ENCODE data around the gene GPER1.

The GPER1 gene

DNA sequence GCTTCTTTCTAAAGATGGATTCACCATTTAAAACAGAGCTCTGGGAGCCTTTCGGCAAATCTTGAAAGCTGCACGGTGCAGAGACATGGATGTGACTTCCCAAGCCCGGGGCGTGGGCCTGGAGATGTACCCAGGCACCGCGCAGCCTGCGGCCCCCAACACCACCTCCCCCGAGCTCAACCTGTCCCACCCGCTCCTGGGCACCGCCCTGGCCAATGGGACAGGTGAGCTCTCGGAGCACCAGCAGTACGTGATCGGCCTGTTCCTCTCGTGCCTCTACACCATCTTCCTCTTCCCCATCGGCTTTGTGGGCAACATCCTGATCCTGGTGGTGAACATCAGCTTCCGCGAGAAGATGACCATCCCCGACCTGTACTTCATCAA is 3.7 kb downstream of the GPER1 start:
- DNase-seq = no peak

DNA sequence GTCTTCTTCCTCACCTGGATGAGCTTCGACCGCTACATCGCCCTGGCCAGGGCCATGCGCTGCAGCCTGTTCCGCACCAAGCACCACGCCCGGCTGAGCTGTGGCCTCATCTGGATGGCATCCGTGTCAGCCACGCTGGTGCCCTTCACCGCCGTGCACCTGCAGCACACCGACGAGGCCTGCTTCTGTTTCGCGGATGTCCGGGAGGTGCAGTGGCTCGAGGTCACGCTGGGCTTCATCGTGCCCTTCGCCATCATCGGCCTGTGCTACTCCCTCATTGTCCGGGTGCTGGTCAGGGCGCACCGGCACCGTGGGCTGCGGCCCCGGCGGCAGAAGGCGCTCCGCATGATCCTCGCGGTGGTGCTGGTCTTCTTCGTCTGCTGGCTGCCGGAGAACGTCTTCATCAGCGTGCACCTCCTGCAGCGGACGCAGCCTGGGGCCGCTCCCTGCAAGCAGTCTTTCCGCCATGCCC is 4.3 kb downstream of the GPER1 start:
- no peak for DNase-seq

DNA sequence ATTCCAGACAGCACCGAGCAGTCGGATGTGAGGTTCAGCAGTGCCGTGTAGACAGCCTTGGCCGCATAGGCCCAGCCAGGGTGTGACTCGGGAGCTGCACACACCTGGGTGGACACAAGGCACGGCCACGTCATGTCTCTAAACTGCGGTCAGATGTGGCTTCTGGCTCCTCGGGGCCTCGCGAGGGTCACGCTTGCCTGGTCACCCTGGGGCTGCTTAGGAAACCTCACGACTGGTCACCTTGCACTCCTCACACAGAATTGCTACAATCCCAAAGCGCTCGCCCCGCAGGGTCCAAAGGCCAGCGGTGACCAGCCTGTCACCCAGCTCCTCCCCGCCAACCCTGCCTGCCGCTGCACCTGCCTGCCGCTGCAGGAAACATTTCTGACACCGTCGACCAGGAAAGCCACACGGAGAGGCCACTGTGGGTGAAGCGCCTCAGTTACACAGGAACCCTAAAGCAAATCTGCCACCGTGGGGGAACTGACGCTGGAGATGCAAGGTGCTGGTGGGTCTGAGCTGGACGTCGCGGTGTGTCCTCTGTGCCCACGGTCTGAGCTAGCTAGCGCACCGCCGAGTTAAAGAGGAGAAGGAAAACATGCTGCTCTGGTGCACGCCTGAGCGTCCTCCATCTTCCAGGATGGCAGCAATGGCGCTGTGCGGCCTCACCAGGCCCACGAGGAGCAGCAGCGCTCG is 5.0 kb downstream of the GPER1 start:
- DNase-seq = no peak

DNA sequence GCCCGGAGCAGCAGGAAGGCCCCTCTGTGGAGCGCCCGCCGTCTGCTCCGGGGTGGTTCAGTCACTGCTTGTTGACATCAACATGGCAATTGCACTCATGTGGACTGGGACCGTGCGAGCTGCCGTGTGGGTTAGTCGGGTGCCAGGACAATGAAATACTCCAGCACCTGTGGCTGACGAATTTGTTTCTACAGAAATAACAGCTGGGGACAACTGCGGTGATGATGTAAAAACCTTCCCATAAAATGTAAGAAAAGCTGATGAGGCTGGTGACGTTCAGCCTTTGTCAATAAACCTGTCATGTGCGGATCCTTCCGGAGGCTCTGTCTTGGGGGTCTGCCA is 5.6 kb downstream of the GPER1 start:
- no peak for DNase-seq

DNA sequence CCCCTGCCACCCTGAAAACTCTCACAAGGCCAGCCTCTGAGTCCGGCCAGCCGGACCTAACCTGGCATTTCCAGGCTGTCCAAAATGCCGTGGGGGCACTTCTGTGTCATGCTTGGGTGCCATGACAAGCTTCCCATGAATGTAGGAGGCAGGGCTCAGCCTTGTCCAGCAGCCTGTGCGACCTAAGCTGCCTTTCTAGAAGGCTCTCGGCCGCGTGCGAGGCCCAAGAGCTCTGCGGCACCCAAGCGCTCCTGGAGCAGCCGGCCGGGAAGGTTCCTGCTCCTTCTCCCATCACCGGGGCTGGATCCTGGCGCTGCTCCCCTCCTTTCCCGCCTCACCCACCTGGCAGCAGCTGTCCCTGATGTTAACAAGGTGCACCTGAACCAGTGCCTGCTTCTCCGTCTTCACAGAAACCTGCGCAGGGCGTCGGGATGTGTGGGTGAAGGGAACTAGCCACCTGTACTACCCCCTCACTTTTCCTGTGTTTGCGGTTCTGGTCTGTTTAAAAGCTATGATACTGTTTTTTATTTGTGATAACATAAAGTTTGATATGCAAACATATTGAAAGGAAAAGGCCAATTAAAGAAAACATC is 6.1 kb downstream of the GPER1 start:
- DNase-seq = no peak

DNA sequence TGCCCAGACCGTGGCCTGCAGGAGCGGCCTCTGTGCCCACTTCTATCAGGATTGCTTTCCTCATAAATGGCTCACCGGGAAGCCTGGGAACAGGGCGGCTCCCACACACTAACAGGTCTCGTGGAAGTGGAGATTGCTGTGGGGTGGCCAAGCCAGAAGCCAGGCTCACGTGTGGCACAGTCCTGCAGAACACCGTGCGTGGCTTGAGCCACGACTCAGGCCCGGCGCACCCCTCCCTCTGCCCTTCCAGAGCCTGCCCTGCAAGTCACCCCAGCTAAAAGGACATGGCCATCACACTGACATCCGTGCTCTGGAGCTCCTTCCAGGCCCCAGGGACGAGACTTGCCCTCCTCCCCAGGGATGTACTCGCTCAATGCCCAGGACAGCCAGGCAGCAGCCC is 7.0 kb downstream of the GPER1 start:
- DNase-seq = no peak

DNA sequence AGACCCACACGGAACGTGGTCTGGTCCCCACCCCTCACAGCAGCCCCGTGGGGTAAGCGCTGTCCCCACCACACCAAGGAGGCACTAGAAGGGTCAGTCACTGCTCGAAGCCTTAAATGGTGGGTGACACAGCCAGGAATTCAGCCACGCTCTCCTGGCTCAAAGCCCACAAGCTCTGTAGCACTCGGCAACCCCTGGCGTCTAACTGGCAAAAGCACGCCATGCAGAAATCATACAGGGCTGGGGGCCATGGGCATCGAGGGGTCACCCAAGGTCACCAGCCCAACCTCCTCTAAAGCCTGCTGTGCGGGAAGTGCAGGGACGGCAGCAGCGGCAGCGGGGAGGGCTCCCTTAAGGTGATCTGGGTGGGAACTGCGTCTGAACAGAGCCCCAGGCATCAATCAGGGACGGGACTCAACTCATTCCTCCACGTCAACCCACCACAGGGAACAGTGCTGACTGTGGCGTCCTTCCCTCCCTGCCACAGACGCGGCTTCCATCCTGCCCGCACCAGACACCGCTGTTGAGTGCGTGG is 7.8 kb downstream of the GPER1 start:
- no peak for DNase-seq

DNA sequence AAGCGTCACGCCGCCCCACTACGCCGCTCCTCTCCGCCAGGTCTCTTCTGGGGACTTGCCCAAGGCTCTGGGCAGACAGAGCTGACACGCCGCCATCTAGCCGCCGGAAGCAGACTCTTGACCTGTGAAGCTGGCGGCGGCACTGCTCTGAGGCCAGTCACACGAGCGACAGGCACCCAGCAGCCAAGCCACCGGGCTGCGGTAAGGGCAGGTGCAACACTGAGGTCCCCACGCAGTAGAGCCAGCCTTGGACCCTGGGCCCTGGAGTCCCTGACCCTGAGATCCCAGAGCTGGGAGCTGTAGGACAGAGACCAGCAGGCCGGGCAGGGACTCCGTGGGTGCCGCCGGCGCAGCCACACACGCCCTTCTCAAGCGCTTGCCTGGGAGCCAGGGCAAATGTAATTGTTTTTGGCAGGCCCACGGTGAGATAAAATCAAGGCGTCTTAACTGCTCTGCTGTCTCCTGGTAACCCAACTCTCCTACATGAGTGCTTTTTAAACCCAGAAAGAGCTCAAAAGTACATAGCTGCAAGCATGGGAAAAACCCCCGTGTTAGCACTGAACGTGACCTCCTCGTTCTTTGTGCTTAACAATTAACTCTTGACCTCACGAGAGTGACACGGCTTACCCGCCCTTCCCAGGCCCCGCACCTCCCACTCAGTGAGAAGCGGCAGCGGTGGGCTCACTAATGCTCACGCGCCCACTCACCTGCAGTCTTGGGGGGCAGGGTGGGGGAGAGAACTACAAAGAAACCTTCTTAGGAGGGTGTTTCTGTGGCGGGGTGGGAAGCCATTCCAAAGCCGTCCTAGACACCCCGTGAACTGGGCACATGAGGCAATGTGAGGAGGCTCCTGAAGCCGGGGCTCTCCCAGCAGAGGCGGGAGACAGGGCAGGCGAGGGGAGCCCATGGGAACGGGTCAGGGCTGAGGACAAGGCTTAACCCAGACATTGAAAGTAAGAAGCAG is 8.5 kb downstream of the GPER1 start:
- no peak for DNase-seq

DNA sequence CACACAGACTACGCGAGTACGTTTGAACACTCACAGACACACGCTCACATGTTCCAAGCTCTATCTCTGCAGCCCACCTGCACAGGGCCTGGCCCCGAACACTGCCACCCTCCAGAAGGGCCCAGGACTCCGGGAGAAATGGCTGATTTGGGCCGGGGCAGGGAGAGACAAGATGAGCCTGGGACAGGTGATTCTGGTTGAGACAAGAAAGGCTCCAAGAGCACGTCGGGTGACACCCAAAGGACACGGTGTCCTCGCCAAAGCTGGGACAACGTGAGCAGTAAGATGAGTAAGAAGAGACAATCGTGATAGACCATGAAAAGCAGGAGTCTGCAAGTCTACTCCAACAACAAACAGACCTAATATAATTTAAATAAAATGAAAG is 9.2 kb downstream of the GPER1 start:
- no peak for DNase-seq

DNA sequence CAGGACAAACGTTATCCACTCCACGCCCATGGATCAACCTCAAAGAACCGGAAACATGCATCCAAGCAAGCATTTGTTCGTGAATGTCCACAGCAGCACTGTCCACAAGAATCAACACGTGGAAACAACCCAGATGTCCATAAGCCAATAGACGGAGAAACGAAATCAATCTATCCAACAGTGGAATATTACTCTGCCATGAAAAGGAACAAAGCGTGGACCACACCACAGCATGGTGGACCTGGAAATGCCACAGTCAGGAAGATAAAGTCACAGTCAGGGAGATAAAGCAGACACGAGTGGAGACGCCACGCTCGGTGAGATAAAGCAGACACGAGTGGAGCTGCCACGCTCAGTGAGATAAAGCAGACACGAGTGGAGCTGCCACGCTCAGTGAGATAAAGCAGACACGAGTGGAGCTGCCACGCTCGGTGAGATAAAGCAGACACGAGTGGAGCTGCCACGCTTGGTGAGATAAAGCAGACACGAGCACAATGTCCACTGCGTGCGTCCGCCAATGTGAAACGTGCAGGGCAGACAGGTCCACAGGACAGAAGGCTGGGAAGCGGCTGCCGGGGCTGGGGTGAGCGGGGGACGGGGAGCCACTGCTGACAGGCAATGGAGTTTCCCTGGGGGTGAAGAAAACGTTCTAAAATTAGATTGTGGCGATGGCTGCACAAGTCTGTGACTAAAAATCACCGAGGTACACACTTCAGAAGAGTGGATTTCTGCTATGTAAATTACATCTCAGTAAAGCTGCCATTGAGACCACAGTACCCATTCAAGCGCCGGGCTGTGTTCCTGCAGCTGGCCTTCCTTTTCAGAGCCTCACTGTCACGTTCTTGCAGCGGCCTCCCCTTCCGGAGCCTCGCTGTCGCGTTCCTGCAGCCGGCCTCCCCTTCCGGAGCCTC is 10.6 kb downstream of the GPER1 start:
- DNase-seq = no peak

DNA sequence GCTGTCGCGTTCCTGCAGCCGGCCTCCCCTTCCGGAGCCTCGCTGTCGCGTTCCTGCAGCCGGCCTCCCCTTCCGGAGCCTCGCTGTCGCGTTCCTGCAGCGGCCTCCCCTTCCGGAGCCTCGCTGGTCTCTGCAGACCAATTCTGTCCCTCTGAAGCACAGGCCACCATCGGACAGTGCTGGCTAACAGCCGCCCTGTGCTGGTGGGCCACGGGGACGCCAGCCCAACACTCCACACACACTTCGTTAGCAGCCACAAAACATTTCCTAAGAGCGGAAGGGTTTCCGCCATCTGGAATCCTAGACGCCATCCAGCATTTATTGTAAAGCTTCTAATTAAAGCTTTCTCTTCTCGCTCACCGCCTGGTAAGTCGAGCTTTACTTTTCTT is 11.2 kb downstream of the GPER1 start:
- DNase-seq = no peak

DNA sequence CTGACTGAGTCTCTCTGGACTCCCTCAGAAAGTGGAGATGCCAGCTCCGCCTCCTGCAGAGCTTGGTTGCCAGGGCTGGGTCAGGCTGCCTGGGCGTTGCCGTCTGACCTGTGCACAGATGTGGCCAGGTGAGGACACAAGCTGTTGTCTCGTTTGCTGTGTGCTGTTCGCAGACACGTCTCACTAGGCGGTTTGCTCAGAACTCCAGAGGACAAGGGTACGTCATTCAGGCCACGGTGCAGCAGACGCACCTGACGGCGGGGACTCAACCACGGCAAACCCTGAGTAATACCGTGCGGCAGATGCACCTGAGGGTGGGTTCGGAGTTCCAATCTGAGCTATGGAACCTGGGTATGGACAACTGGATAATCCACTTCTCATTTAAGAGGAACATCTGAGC is 11.7 kb downstream of the GPER1 start:
- DNase-seq = no peak

DNA sequence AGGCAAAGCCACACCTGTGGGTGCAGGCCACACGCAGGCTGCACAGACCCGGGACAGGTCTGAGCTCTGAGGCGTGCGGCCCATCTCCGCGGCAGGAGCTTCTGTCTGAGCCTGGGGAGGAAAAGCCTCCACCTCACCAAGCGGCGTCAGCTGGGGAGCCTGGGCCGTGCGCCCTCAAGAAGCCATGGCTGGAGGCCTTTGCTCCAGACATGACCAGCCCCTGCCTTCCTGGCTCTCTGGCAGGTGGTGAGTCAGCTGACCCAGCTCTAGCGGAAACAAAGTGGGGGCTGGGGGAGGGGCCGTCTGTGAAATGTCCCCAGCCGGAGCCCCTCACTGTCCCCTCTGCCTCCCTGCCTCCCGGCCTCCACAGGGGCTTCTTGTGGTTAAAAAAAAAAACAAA is 12.5 kb downstream of the GPER1 start:
- DNase-seq = no peak

DNA sequence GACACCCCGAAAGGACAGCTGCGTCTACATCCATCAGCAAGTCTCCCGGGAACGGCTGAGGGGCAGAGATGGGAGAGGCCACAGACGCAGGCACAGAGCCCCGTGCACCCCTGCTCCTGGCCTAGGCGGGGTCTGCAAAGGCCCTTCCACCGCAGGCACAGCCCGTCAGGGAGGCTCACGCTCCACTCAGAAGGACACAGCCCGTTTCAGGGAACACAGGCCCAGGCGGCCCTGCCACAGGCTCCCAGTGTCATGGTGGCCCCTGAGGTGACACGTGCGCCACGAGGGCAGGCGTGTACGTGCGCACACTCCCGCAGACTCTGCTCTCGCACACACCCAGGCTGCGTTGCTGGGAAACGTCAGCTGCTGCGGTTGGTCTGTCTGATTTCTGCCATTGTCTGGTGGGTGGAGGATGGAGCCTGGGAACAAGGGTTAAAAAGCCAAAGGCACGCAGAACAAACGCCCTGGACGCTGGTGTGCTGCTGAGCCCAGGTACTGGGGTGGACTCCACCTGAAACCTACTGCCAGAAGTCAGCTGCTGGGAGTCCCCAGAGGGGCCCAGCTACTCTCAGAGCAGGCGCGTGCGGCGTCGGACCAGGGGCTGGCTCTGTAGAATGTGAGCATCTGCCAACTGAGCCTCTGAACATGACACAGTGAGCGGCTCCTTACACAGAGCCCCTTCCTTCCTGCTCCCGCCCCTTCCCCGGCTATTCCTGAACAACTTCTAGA is 13.1 kb downstream of the GPER1 start:
- no peak for DNase-seq

DNA sequence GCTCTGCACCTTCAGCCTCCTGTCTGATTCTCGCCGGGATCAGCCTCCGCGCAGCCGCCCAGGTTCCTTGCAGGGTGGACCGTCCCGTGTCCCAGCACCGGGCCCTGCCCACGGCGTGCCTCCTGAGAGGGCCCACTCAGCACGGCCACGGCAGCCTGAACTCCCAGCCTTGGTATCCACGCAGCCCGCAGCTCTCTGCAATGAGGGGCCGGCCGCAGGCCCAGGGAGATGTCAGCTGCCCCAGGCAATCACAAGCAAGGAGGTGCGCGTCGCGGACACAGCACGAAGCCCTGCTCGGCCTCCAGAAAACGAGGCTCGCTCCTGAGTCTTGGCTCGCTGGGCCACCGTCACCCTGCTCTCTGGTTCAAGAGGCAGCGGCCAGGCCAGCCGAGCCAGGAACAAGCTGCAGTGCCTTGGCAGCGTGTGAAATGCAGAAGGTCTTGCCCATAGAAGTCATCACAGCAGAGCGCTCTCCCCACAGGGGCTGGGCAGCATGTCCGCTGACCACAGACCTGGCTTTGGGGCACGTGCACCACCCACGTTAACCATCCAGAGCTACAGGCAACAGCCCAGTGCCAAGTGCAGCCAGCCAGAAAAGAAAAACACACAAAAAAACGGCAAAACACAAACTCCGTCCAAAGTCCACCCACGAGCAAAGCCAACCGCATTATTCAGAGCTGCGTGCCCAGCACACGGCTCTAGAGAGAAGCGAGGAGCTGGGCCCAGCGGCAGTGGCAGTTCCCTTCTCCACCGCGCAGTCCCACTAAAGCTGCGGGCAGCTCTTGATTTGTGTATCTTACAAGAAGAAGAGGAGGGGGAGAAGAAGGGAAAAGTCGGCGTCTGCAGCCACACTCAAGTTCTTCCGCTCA is 13.9 kb downstream of the GPER1 start:
- no peak for DNase-seq

DNA sequence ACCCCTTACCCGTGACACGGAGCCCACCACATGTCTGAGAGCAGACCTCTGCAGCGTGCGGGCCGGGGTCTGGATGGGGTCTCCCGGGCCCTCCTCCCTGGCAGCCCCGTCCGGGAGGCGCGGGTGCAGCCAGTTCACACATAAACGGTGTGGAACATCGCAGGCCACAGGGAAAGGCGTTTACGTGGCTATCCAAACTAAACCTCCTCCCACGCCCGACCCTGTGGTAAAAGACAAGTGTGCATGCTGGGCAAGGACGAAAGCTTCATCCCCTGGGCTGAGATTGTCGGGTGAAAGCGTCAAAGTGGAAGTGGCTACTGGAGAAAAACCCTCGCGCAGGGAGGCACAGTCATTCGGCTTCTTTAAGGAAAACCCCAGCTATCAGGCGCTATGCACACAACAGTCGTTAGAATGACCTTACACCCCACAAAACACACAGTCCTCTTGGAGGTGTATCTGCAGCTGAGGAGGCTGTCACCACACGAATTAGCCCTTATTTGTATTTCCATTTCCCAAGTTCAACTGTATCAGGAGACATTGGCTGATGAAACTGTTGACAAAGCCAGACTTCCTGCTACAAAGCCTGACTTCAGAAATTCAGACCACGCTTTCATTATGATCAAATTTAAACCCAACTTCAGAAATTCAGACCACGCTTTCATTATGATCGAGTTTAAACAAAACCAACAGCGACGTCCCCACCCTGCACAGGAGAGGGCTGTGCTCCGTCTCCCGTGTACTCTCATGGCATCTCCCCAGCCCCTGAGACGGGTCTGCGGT is 15.3 kb downstream of the GPER1 start:
- no peak for DNase-seq

DNA sequence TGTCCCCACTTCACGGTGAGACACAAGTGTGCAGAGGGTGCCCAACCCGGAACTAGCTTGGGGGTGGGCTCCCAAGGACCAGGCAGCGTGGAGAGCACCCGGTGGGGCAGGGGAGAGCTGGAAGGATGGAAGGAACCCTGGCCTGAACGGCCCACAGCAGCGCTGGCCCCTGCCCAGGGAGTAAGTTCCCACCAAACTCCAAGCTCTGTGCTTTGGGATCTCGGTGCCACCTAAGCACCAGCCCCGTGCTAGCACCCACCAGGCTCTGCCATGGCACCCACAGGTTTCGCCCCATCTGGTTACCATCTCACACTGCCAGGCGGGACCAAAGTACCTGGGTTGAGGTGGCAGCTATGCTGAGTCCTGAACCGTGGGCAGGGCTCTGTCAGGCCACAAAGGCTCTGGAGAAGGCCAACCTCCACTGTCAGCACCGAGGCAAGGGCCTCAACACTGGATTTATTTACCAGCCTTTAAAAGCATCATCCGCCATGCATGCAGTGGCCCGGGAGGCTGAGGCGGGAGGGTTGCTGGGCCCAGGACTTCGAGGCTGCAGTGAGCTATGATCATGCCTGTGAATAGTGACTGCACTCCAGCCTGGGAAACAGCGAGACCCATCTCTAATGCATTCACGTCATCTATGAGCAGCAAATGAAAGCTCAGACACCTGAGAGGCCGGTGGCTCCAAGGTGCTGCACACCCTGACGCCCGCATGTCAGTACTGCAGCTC is 16.0 kb downstream of the GPER1 start:
- no peak for DNase-seq

DNA sequence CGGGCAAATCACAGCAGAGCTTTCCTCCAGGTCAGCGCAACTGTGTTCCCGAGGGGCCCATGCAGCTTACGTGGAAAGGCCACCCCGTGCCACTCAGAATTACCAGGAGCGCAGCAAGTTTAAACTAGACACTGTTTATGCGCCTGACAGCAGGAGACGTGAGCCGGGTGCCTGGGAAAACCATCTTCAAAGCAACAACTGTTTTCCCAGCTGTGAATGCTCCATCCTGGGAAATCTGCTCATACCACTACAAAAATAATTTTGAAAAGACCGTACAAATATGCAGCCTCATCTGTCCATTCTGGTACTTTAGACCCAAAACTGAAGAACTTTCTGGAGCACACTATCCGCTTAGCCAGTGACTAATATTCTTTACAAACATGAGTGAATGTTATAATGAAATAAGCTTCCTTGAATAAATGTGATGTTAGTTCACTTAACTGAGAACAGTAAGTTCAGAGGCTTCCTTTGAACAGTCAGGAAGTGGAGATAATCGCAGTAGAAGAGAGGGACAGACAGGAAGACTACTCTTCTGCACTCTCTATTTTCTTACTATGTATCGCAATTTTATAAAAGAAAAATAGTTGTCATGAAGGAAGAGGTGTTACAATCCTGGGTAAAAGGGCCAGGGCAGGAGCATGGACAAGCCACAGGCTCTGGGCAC is 16.7 kb downstream of the GPER1 start:
- DNase-seq = no peak

DNA sequence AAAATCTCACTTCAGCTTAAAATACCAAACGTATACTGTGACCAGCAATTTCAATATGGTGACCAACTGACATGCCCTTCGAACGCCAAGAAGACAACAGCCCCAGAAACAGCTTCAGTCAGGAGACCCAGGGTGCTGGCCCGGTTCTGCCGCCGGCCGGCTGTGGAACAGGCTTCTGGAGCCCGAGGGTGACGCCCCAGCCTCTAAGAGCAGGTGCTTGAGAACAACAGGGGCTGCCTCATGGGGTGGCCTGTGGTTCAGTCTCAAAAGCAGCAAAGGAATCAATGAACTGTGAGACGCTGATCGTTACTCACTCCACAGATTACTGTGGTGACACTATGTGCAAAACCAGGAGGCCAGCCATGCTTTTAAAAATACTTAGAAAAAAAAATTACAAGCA is 17.3 kb downstream of the GPER1 start:
- no peak for DNase-seq
